HFF-Myc (cell line): Measurements from ENCODE around the gene HBE1.

Experiments used
- DNase-seq: peaks from one replicate; pipeline ENCODE4 v3.0.0-alpha.2; 2011; ENCODE audit warnings: low read depth; ENCODE audit errors: extremely low read depth
- H3K4me3 ChIP-seq: replicated peaks from 2 replicates; pipeline ENCODE4 v1.5.1; 2011; ENCODE audit warnings: low read depth, mild to moderate bottlenecking, control low read depth, low read length
- TF ChIP-seq, protein P1 (sequence below): IDR thresholded peaks from 2 replicates; pipeline ENCODE4 v1.5.1; 2012; ENCODE audit warnings: mild to moderate bottlenecking, low read depth, low read length, control low read depth; ENCODE audit errors: missing control alignments

The HBE1 gene

DNA sequence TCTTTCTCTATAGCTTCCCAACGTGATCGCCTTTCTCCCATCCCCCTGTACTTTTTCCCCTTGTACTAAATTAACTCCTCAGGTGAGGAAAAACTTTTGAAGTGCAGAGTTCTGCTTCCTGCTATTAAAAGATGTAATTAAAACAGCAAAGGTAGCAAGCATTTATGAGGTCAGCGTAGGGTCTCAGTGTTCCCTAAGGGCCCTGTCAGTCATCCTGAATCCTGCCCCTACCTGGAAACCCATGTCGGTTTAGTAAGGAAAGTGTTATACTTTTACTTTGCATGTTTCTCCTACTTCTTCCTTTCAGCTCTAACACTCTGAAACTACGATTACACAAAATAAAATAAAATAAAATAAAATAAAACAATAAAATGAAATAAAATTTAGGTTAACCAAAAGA is 41.6 kb downstream of the HBE1 start:
- no peak overlapping the region for H3K4me3 ChIP-seq
- no peak for DNase-seq
- TF ChIP-seq, protein P1, sequence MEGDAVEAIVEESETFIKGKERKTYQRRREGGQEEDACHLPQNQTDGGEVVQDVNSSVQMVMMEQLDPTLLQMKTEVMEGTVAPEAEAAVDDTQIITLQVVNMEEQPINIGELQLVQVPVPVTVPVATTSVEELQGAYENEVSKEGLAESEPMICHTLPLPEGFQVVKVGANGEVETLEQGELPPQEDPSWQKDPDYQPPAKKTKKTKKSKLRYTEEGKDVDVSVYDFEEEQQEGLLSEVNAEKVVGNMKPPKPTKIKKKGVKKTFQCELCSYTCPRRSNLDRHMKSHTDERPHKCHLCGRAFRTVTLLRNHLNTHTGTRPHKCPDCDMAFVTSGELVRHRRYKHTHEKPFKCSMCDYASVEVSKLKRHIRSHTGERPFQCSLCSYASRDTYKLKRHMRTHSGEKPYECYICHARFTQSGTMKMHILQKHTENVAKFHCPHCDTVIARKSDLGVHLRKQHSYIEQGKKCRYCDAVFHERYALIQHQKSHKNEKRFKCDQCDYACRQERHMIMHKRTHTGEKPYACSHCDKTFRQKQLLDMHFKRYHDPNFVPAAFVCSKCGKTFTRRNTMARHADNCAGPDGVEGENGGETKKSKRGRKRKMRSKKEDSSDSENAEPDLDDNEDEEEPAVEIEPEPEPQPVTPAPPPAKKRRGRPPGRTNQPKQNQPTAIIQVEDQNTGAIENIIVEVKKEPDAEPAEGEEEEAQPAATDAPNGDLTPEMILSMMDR = no peak

DNA sequence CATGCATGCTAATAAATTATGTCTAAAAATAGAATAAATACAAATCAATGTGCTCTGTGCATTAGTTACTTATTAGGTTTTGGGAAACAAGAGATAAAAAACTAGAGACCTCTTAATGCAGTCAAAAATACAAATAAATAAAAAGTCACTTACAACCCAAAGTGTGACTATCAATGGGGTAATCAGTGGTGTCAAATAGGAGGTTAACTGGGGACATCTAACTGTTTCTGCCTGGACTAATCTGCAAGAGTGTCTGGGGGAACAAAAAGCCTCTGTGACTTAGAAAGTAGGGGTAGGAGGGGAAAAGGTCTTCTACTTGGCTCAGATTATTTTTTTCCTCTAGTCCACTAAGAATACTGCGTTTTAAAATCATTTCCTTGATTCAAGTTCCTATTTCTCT is 42.1 kb downstream of the HBE1 start:
- no peak overlapping the region for H3K4me3 ChIP-seq
- no peak for DNase-seq
- TF ChIP-seq, protein P1 = no peak

DNA sequence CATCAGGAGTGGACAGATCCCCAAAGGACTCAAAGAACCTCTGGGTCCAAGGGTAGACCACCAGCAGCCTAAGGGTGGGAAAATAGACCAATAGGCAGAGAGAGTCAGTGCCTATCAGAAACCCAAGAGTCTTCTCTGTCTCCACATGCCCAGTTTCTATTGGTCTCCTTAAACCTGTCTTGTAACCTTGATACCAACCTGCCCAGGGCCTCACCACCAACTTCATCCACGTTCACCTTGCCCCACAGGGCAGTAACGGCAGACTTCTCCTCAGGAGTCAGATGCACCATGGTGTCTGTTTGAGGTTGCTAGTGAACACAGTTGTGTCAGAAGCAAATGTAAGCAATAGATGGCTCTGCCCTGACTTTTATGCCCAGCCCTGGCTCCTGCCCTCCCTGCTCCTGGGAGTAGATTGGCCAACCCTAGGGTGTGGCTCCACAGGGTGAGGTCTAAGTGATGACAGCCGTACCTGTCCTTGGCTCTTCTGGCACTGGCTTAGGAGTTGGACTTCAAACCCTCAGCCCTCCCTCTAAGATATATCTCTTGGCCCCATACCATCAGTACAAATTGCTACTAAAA is 42.9 kb downstream of the HBE1 start, which contains the start of gene HBB:
Gene HBB, minus strand, starts transcription at position 340 of the 579 bp plus-strand sequence. Its CDS starts 50 bp downstream, at position 290.
- DNase-seq = no peak
- no peak within 1 kb of the TSS for H3K4me3 ChIP-seq
- TF ChIP-seq, protein P1 = no peak

DNA sequence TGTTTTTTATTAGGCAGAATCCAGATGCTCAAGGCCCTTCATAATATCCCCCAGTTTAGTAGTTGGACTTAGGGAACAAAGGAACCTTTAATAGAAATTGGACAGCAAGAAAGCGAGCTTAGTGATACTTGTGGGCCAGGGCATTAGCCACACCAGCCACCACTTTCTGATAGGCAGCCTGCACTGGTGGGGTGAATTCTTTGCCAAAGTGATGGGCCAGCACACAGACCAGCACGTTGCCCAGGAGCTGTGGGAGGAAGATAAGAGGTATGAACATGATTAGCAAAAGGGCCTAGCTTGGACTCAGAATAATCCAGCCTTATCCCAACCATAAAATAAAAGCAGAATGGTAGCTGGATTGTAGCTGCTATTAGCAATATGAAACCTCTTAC is 44.3 kb downstream of the HBE1 start:
- no peak for DNase-seq
- TF ChIP-seq, protein P1 = no peak
- H3K4me3 ChIP-seq = no peak overlapping the region

DNA sequence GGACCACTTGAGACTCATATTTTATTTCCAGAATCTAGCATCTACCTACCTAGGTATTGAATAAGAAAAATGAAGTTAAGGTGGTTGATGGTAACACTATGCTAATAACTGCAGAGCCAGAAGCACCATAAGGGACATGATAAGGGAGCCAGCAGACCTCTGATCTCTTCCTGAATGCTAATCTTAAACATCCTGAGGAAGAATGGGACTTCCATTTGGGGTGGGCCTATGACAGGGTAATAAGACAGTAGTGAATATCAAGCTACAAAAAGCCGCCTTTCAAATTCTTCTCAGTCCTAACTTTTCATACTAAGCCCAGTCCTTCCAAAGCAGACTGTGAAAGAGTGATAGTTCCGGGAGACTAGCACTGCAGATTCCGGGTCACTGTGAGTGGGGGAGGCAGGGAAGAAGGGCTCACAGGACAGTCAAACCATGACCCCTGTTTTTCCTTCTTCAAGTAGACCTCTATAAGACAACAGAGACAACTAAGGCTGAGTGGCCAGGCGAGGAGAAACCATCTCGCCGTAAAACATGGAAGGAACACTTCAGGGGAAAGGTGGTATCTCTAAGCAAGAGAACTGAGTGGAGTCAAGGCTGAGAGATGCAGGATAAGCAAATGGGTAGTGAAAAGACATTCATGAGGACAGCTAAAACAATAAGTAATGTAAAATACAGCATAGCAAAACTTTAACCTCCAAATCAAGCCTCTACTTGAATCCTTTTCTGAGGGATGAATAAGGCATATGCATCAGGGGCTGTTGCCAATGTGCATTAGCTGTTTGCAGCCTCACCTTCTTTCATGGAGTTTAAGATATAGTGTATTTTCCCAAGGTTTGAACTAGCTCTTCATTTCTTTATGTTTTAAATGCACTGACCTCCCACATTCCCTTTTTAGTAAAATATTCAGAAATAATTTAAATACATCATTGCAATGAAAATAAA is 44.9 kb downstream of the HBE1 start:
- TF ChIP-seq, protein P1 = no peak

DNA sequence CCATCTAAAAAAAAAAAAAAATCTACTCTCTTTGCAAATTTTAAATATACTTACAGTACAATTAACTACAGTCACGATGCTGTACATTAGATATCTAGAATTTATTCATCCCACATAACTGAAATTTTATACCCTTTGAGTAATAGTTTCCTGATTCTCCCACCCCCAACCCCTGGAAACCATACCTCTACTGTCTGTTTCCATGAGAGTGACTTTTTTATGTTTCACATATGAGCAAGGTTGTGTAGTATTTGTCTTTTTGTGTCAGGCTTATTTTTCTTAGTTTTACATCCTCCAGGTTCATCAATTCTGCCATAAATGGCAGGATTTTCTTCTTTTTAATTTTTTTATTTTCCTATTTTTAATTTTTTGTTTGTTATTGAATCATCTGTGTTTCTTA is 46.1 kb downstream of the HBE1 start:
- TF ChIP-seq, protein P1 = no peak
- DNase-seq = no peak
- no peak overlapping the region for H3K4me3 ChIP-seq

More for the DNA sequence above, 44.9 kb downstream of the HBE1 start:
- no peak overlapping the region for H3K4me3 ChIP-seq
- DNase-seq = no peak
